ENCODE measurements around the gene HGFAC. TPM values are rescaled to one million over a fixed set of nuclear protein-coding genes. Genes with fewer than 3 reads are reported as not detected.

HGFAC gene
- total RNA-seq, 1 experiment from 2014 or later = 1.3 TPM

- no peak overlapping the region for H3K4me2 ChIP-seq
- no TSS peak for BruUV-seq (replicated peaks)
- TF ChIP-seq CTCF (conservative IDR thresholded peaks at IDR 0.05) = no peak
- TF ChIP-seq EZH2 (IDR thresholded peaks at IDR 0.05; ENCODE audit: low read depth) = no peak
- no peaks in the 10 kb centered on the region for H4K20me1 ChIP-seq (ENCODE audit: insufficient read depth)
- intact Hi-C loops (cut with micrococcal nuclease; ENCODE audit: unreplicated experiment) = no loop called here
- POLR2A ChIA-PET (ENCODE audit: unreplicated experiment) = no interaction called here
- no peak overlapping the region for H3K4me3 ChIP-seq
- H3K27me3 ChIP-seq (ENCODE audit: insufficient read depth, low read depth) = no peaks in the 10 kb centered on the region
- H3K9me2 ChIP-seq (ENCODE audit: insufficient read depth) = no peaks in the 10 kb centered on the region
- no peaks in the 10 kb centered on the region for H3K36me3 ChIP-seq (ENCODE audit: low read depth)
- no peak for DNase-seq
- 0 out of 2 replicates have a peak, but pooled peaks cover 6% of the 10 kb centered on the region for H3K9me3 ChIP-seq (ENCODE audit: insufficient read depth, low read depth)
- H2AFZ ChIP-seq = no peak overlapping the region
- no peaks in the 10 kb centered on the region for H3K79me2 ChIP-seq (ENCODE audit: low read depth)
- H3K4me1 ChIP-seq (replicated peaks; ENCODE audit: insufficient read depth) = no peaks in the 10 kb centered on the region
- peaks cover 12% of the 10 kb centered on the region; the same call in 1 of the 2 replicates for H3F3A ChIP-seq (ENCODE audit: insufficient read depth, low read depth)
- CTCF ChIA-PET = no interaction called here
- H3K27ac ChIP-seq = no peak overlapping the region
Observed at GRCh38 chr4:3471098-3471760, 29.5 kb downstream of the HGFAC start.

- Histone ChIP-seq H3K4me1 (replicated peaks; ENCODE audit: insufficient read depth) (no peaks in the 10 kb centered on the region), H3K4me3 (no peak overlapping the region), H3K9me2 (ENCODE audit: insufficient read depth) (no peaks in the 10 kb centered on the region), H3K27ac (no peak overlapping the region), H3K79me2 (ENCODE audit: low read depth) (no peaks in the 10 kb centered on the region), H2AFZ (no peak overlapping the region), H3K36me3 (ENCODE audit: low read depth) (no peaks in the 10 kb centered on the region), H3K4me2 (no peak overlapping the region), H3K27me3 (ENCODE audit: insufficient read depth, low read depth) (no peaks in the 10 kb centered on the region), H3K9me3 (ENCODE audit: insufficient read depth, low read depth) (0 out of 2 replicates have a peak, but pooled peaks cover 6% of the 10 kb centered on the region), H3F3A (ENCODE audit: insufficient read depth, low read depth) (peaks cover 12% of the 10 kb centered on the region; the same call in 1 of the 2 replicates), H4K20me1 (ENCODE audit: insufficient read depth) (no peaks in the 10 kb centered on the region)
- CTCF ChIA-PET = no interaction called here
- POLR2A ChIA-PET (ENCODE audit: unreplicated experiment) = no interaction called here
- BruUV-seq (replicated peaks) = no TSS peak
- TF ChIP-seq EZH2 (IDR thresholded peaks at IDR 0.05; ENCODE audit: low read depth) (no peak), CTCF (conservative IDR thresholded peaks at IDR 0.05) (no peak)
- intact Hi-C loops (cut with micrococcal nuclease; ENCODE audit: unreplicated experiment) = no loop called here
- DNase-seq = no peak
Observed at GRCh38 chr4:3471886-3472285, 30.1 kb downstream of the HGFAC start.

GRCh38 chr4:3472411-3473141 is 30.8 kb downstream of the HGFAC start:
- no peak overlapping the region for H3K4me3 ChIP-seq
- H2AFZ ChIP-seq = no peak overlapping the region
- 0 out of 2 replicates have a peak, but pooled peaks cover 6% of the 10 kb centered on the region for H3K9me3 ChIP-seq (ENCODE audit: insufficient read depth, low read depth)
- DNase-seq = no peak
- no peaks in the 10 kb centered on the region for H3K79me2 ChIP-seq (ENCODE audit: low read depth)
- no peaks in the 10 kb centered on the region for H3K36me3 ChIP-seq (ENCODE audit: low read depth)
- no peak overlapping the region for H3K27ac ChIP-seq
- H3F3A ChIP-seq (ENCODE audit: insufficient read depth, low read depth) = peaks cover 12% of the 10 kb centered on the region; the same call in 1 of the 2 replicates
- no TSS peak for BruUV-seq (replicated peaks)
- H4K20me1 ChIP-seq (ENCODE audit: insufficient read depth) = no peaks in the 10 kb centered on the region
- H3K9me2 ChIP-seq (ENCODE audit: insufficient read depth) = no peaks in the 10 kb centered on the region
- no peaks in the 10 kb centered on the region for H3K4me1 ChIP-seq (replicated peaks; ENCODE audit: insufficient read depth)
- CTCF ChIA-PET = no interaction called here
- H3K27me3 ChIP-seq (ENCODE audit: insufficient read depth, low read depth) = no peaks in the 10 kb centered on the region
- TF ChIP-seq CTCF (conservative IDR thresholded peaks at IDR 0.05) (no peak), EZH2 (IDR thresholded peaks at IDR 0.05; ENCODE audit: low read depth) (no peak)
- POLR2A ChIA-PET (ENCODE audit: unreplicated experiment) = interaction anchor here (0.5 kb wide), 1 partner anchor 54 kb away, joined by 19 read pairs; no protein-coding TSS in a partner anchor
- H3K4me2 ChIP-seq = no peak overlapping the region
- intact Hi-C loops (cut with micrococcal nuclease; ENCODE audit: unreplicated experiment) = no loop called here

All from PC-9 (cell line).